Natural killer cell (primary cell): ENCODE results near the gene THSD4. TPM values are rescaled to one million over a fixed set of nuclear protein-coding genes. Genes with fewer than 3 reads are reported as not detected.

Experiments
- ATAC-seq, 3 donors: fragments of 150-1000 bp in 2 of 3; fragments of 200-7000 bp in 1 of 3; cut with Tn5 transposase; 1 replicate in 1 of 3; 2 replicates in 2 of 3; pipeline ENCODE4 v1.10.0; 2021; ENCODE audit warnings: mild to moderate bottlenecking in 2 of 3, moderate library complexity in 2 of 3
- DNase-seq, 2 donors: peaks; one replicate each; pipeline versions ENCODE4 v3.0.0 to v3.0.0-alpha.2; 2013 to 2021; ENCODE audit warnings: mixed read lengths in 1 of 2
- H3K27ac ChIP-seq: one replicate; pipeline ENCODE4 v1.5.1; 2013; ENCODE audit warnings: mild to moderate bottlenecking, low read length
- H3K27me3 ChIP-seq: one replicate; pipeline ENCODE4 v1.6.1; 2013; ENCODE audit warnings: low read length; ENCODE audit not compliant: control insufficient read depth, insufficient read depth
- H3K36me3 ChIP-seq: one replicate; pipeline ENCODE4 v1.6.1; 2013; ENCODE audit warnings: low read length; ENCODE audit not compliant: control insufficient read depth, insufficient read depth
- H3K4me1 ChIP-seq: one replicate; pipeline ENCODE4 v1.6.1; 2013; ENCODE audit warnings: low read length; ENCODE audit not compliant: control insufficient read depth, insufficient read depth
- H3K4me3 ChIP-seq: one replicate; pipeline ENCODE4 v1.5.1; 2013; ENCODE audit warnings: low read length
- H3K9me3 ChIP-seq: one replicate; pipeline ENCODE4 v1.6.1; 2013; ENCODE audit warnings: low read length; ENCODE audit not compliant: control insufficient read depth, insufficient read depth
- H3K27ac Mint-ChIP-seq, 2 donors: one replicate each; pipeline ENCODE4 v1.8.0; 2022; ENCODE audit warnings: mild to moderate bottlenecking in 2 of 2, mixed read lengths in 2 of 2, moderate library complexity in 1 of 2
- H3K27me3 Mint-ChIP-seq, 2 donors: one replicate each; pipeline ENCODE4 v1.8.0; 2022; ENCODE audit warnings: low read depth in 2 of 2, mixed read lengths in 2 of 2
- H3K36me3 Mint-ChIP-seq: one replicate; pipeline ENCODE4 v1.8.0; 2022; ENCODE audit warnings: mixed read lengths
- H3K4me1 Mint-ChIP-seq, 2 donors: one replicate each; pipeline ENCODE4 v1.8.0; 2022; ENCODE audit warnings: mixed read lengths in 2 of 2
- H3K4me3 Mint-ChIP-seq: one replicate; pipeline ENCODE4 v1.8.0; 2022; ENCODE audit warnings: mild to moderate bottlenecking, moderate library complexity, mixed read lengths
- H3K9me3 Mint-ChIP-seq, 2 donors: one replicate each; pipeline ENCODE4 v1.8.0; 2022; ENCODE audit warnings: mixed read lengths in 2 of 2
- WGBS: methylation state at CpG from one replicate; pipeline ENCODE4 v1.1.7; 2013; ENCODE audit warnings: missing lambda C conversion rate; ENCODE audit not compliant: insufficient coverage; 5-methylcytosine and 5-hydroxymethylcytosine counted together
- intact Hi-C: fragments of 100-400 bp; cut with micrococcal nuclease; formaldehyde crosslinking; loops from one replicate; pipeline ENCODE4 v1.14.2; 2022
- total RNA-seq, 4 donors: library from RNA; stranded (reverse); fragments of 120-200 nt in 1 of 4; gene quantifications; one replicate each; pipeline versions ENCODE4 v1.2.3 to v1.2.4, GENCODE V29; 2013 to 2022
- TF ChIP-seq, protein P1 (sequence below): fragments of 200-600 bp; IDR thresholded peaks from one replicate; pipeline ENCODE4 v1.8.0; 2022; ENCODE audit warnings: antibody characterized with exemption

THSD4 gene
- total RNA-seq, 3 donors from 2014 or later (not counting 1 experiment from before 2014, with no cell fraction given), result not detected

GRCh38 chr15:71586463-71586862 is 471.2 kb downstream of the THSD4 start:
- H3K4me1 Mint-ChIP-seq, result no peaks in the 10 kb centered on the region
- intact Hi-C loops, result no loop called here
- WGBS, result 77% methylated on average over 2 of the region's 2 CpGs
- ATAC-seq (no peak), DNase-seq (no peak)
- no peak overlapping the region for H3K4me3 ChIP-seq
- no peak overlapping the region for H3K4me3 Mint-ChIP-seq
- no peak overlapping the region for H3K27ac Mint-ChIP-seq
- no peak overlapping the region for H3K27ac ChIP-seq
- H3K9me3 ChIP-seq, result peaks cover 3% of the 10 kb centered on the region
- H3K4me1 ChIP-seq, result no peaks in the 10 kb centered on the region
- TF ChIP-seq, protein P1, sequence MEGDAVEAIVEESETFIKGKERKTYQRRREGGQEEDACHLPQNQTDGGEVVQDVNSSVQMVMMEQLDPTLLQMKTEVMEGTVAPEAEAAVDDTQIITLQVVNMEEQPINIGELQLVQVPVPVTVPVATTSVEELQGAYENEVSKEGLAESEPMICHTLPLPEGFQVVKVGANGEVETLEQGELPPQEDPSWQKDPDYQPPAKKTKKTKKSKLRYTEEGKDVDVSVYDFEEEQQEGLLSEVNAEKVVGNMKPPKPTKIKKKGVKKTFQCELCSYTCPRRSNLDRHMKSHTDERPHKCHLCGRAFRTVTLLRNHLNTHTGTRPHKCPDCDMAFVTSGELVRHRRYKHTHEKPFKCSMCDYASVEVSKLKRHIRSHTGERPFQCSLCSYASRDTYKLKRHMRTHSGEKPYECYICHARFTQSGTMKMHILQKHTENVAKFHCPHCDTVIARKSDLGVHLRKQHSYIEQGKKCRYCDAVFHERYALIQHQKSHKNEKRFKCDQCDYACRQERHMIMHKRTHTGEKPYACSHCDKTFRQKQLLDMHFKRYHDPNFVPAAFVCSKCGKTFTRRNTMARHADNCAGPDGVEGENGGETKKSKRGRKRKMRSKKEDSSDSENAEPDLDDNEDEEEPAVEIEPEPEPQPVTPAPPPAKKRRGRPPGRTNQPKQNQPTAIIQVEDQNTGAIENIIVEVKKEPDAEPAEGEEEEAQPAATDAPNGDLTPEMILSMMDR, result no peak
- H3K36me3 Mint-ChIP-seq, result no peaks in the 10 kb centered on the region
- peaks cover 0 to 5% of the 10 kb centered on the region in 2 donors for H3K9me3 Mint-ChIP-seq
- H3K27me3 ChIP-seq, result peaks cover 2% of the 10 kb centered on the region
- peaks cover 14 to 19% of the 10 kb centered on the region in 2 donors for H3K27me3 Mint-ChIP-seq
- H3K36me3 ChIP-seq, result no peaks in the 10 kb centered on the region

DNA sequence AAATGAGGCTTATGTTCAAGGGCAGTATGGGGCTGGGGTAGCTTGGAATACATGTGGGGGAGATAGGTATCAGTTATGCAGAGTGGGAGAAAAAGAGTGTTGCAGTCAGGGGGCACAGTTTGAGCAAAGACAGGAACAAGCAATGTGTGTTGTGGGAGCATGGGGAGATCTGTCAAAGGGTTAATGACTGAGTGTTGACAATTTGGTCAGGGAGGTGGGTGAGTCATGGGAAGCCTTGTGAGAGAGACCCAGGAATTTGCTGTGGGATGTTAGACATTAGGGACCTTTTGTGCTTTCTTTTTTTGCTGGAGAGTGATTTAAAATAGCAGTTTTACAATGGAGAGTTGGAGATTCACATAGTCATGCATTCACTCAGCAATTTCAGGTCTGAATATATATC is 473.5 kb downstream of the THSD4 start:
- Histone ChIP-seq H3K36me3 (no peaks in the 10 kb centered on the region), H3K4me3 (no peak overlapping the region), H3K27me3 (peaks cover 1% of the 10 kb centered on the region), H3K27ac (no peak overlapping the region), H3K4me1 (no peaks in the 10 kb centered on the region), H3K9me3 (peaks cover 3% of the 10 kb centered on the region)
- H3K4me3 Mint-ChIP-seq, result no peak overlapping the region
- no peak for DNase-seq
- TF ChIP-seq, protein P1, result no peak
- H3K4me1 Mint-ChIP-seq, result no peaks in the 10 kb centered on the region
- intact Hi-C loops, result no loop called here
- H3K36me3 Mint-ChIP-seq, result no peaks in the 10 kb centered on the region
- peaks cover 0 to 5% of the 10 kb centered on the region in 2 donors for H3K9me3 Mint-ChIP-seq
- ATAC-seq, result no peak
- peaks cover 3 to 8% of the 10 kb centered on the region in 2 donors for H3K27me3 Mint-ChIP-seq
- no peak overlapping the region for H3K27ac Mint-ChIP-seq

DNA sequence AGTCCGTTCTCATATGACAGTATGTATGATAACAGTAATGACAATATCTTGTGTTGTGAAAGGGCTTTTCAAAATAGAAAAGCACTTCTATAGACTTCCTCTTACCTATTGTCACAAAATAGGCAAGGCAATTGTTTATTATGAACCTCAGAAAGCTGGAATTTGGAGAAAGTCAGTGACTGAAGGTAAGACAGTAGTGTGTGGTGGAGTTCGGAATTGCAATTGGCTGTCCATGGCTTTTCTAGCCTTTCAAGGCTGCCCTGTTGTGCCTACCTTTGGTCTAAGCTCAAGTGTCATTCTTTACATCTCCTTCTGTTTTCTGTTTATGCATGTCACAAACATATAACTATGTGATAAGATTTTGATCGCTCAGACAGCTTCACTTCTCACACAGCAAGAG is 475.8 kb downstream of the THSD4 start:
- H3K4me1 ChIP-seq, result no peaks in the 10 kb centered on the region
- H3K36me3 ChIP-seq, result no peaks in the 10 kb centered on the region
- no peaks in the 10 kb centered on the region for H3K36me3 Mint-ChIP-seq
- no peaks in the 10 kb centered on the region for H3K27me3 ChIP-seq
- no peak overlapping the region for H3K4me3 Mint-ChIP-seq
- peaks cover 0 to 3% of the 10 kb centered on the region in 2 donors for H3K27me3 Mint-ChIP-seq
- TF ChIP-seq, protein P1, result no peak
- H3K9me3 ChIP-seq, result no peaks in the 10 kb centered on the region
- H3K9me3 Mint-ChIP-seq, result no peaks in the 10 kb centered on the region
- intact Hi-C loops, result no loop called here
- DNase-seq, result no peak
- no peaks in the 10 kb centered on the region for H3K4me1 Mint-ChIP-seq
- WGBS, result 87% methylated on average over 2 of the region's 3 CpGs
- H3K27ac ChIP-seq, result no peak overlapping the region
- no peak overlapping the region for H3K27ac Mint-ChIP-seq
- ATAC-seq, result no peak
- no peak overlapping the region for H3K4me3 ChIP-seq

- H3K36me3 ChIP-seq, result no peaks in the 10 kb centered on the region
- H3K4me1 ChIP-seq, result no peaks in the 10 kb centered on the region
- no peaks in the 10 kb centered on the region for H3K4me1 Mint-ChIP-seq
- 82% methylated on average over 6 of the region's 6 CpGs for WGBS
- H3K27me3 ChIP-seq, result no peaks in the 10 kb centered on the region
- H3K27me3 Mint-ChIP-seq, result peaks cover 0 to 3% of the 10 kb centered on the region in 2 donors
- ATAC-seq, result no peak
- intact Hi-C loops, result no loop called here
- H3K4me3 ChIP-seq, result no peak overlapping the region
- DNase-seq, result no peak
- TF ChIP-seq, protein P1, result no peak
- H3K36me3 Mint-ChIP-seq, result no peaks in the 10 kb centered on the region
- H3K9me3 ChIP-seq, result no peaks in the 10 kb centered on the region
- no peak overlapping the region for H3K27ac Mint-ChIP-seq
- no peak overlapping the region for H3K4me3 Mint-ChIP-seq
- no peak overlapping the region for H3K27ac ChIP-seq
- no peaks in the 10 kb centered on the region for H3K9me3 Mint-ChIP-seq
These were observed 476.9 kb downstream of the THSD4 start for GRCh38 chr15:71592203-71592602.
